Testis (tissue), 2 donors: ENCODE measurements around the gene DMBT1.

Source experiments
- CTCF ChIP-seq, 3 experiments: fragments of 450-650 bp in 2 of 3; fragments of 200-600 bp in 1 of 3; sonication (generic) in 1 of 3; IDR thresholded peaks; one replicate each; pipeline ENCODE4 v1.5.1; 2016 to 2019; ENCODE audit warnings: antibody characterized with exemption in 3 of 3, mild to moderate bottlenecking in 2 of 3, moderate library complexity in 1 of 3
- POLR2A ChIP-seq: fragments of 450-650 bp; IDR thresholded peaks from one replicate; pipeline ENCODE4 v1.6.1; 2017; ENCODE audit warnings: antibody characterized with exemption, mild to moderate bottlenecking, moderate library complexity

GRCh38 chr10:122658356-122659049 is 97.9 kb downstream of the DMBT1 start:
- TF ChIP-seq POLR2A (no peak), CTCF (IDR thresholded peaks at IDR 0.05) (no peak)
